Measurements from ENCODE around the gene PARD3. TPM values are rescaled to one million over a fixed set of nuclear protein-coding genes. Genes with fewer than 3 reads are reported as not detected.

Gene PARD3
- total RNA-seq, 4 donors from 2014 or later: 27.3 to 65.3 (median 55.6) TPM

DNA sequence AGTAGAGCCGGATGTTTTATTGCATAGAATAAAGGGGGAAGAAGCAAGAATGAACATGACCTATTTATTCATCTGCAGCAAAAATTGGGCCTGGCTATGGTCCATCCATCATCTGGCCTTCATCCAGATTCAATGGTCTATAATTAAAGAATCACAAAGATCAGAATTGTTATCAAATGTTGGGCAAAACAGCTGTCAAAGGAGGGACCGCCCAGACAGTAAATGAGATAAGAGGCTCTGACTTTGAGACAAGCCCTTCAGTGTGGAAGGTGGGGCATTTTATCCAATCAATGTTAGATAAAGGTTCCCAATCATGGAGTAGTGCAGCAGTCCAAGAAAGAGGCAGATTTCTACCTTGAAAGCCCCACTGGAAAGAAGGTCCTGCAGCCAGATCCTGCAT lies 153.5 kb downstream of the PARD3 start:
- intact Hi-C loops (cut with DNase I; ENCODE audit: low total_unique reads) (loop anchor here (10.0 kb wide), 1 partner anchor 63 kb away; no protein-coding TSS in a partner anchor), in situ Hi-C loops (cut with MboI; ENCODE audit: low pct_ligation_motif_present in 1 of 4, low pct_unique_long_range_greater_than_20kb in 1 of 4, low sequenced_read_pairs in 3 of 4) (loop anchor here in 3 of 4 donors (25.0 kb wide), 1 partner anchor 326 kb away; no protein-coding TSS in a partner anchor)
- WGBS, 2 donors (ENCODE audit: low coverage in 1 of 2): 56 to 60% methylated on average over 2 of the region's 2 CpGs
- Histone ChIP-seq H3K4me3 (no peak overlapping the region), H3K27me3 (no peaks in the 10 kb centered on the region), H3K4me1 (peaks cover 0 to 32% (median 21%) of the 10 kb centered on the region in 4 donors), H3K9me3 (no peaks in the 10 kb centered on the region), H3K36me3 (no peaks in the 10 kb centered on the region), H3K27ac (peak overlapping the region in 1 of 4 donors; percentile 9)
- TF ChIP-seq POLR2AphosphoS5 (IDR thresholded peaks at IDR 0.05) (no peak), EP300 (IDR thresholded peaks at IDR 0.05; ENCODE audit: low read depth) (no peak), POLR2A (IDR thresholded peaks at IDR 0.05) (no peak)
- TF ChIP-seq, protein P1, sequence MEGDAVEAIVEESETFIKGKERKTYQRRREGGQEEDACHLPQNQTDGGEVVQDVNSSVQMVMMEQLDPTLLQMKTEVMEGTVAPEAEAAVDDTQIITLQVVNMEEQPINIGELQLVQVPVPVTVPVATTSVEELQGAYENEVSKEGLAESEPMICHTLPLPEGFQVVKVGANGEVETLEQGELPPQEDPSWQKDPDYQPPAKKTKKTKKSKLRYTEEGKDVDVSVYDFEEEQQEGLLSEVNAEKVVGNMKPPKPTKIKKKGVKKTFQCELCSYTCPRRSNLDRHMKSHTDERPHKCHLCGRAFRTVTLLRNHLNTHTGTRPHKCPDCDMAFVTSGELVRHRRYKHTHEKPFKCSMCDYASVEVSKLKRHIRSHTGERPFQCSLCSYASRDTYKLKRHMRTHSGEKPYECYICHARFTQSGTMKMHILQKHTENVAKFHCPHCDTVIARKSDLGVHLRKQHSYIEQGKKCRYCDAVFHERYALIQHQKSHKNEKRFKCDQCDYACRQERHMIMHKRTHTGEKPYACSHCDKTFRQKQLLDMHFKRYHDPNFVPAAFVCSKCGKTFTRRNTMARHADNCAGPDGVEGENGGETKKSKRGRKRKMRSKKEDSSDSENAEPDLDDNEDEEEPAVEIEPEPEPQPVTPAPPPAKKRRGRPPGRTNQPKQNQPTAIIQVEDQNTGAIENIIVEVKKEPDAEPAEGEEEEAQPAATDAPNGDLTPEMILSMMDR (IDR thresholded peaks at IDR 0.05): no peak
- DNase-seq: no peak

DNA sequence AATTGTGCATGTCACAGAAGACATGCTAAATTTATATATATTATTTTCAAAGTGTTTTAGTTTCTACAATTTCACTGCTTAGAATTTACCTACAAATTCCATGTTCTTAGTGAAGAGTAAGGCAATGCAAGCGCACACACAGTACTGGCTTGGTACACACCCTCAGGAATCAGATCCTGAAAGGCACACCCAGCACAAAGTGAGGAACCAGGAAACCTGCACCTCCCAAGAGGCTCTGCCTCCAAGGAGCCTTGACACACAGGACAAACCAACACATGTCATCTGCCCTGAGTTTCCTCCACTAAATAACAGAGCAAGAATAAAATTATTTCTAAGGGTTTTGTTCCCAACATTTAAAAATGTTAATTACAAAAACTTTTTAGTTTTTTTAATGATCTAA lies 156.2 kb downstream of the PARD3 start:
- WGBS, 2 donors (ENCODE audit: low coverage in 1 of 2): 62 to 63% methylated on average over 1 of the region's 1 CpG
- H3K36me3 ChIP-seq: no peaks in the 10 kb centered on the region
- intact Hi-C loops (cut with DNase I; ENCODE audit: low total_unique reads): no loop called here
- DNase-seq: peak; percentile 34
- H3K27me3 ChIP-seq: no peaks in the 10 kb centered on the region
- no peak overlapping the region for H3K4me3 ChIP-seq
- peaks cover 0 to 47% (median 23%) of the 10 kb centered on the region in 4 donors for H3K4me1 ChIP-seq
- no peaks in the 10 kb centered on the region for H3K9me3 ChIP-seq
- in situ Hi-C loops (cut with MboI; ENCODE audit: low pct_ligation_motif_present in 1 of 4, low pct_unique_long_range_greater_than_20kb in 1 of 4, low sequenced_read_pairs in 3 of 4): loop anchor here in 3 of 4 donors (25.0 kb wide), 1 partner anchor 328 kb away; no protein-coding TSS in a partner anchor
- no peak overlapping the region for H3K27ac ChIP-seq
- TF ChIP-seq POLR2A (IDR thresholded peaks at IDR 0.05): no peak
- TF ChIP-seq, protein P1 (IDR thresholded peaks at IDR 0.05): no peak
- no peak for TF ChIP-seq POLR2AphosphoS5 (IDR thresholded peaks at IDR 0.05)
- no peak for TF ChIP-seq EP300 (IDR thresholded peaks at IDR 0.05; ENCODE audit: low read depth)

DNA sequence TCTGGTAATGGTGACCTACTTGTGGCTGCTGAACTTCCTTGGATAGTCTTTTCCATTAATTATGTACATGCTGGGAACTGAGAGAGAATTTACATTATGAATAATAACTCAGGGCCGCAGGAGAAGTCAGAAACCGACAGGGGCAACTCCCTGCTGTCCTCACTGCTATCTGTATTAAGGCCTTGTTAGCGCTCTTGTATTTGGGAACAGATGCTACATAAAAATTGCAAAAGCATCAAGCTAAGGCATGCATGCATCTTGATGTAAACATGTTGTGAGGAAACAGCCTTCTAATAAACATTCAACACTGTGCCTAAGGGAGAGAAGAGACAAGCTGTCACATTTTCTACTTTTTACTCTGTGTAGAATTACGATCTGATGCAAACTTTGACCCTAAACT lies 158.4 kb downstream of the PARD3 start:
- Histone ChIP-seq H3K27ac (no peak overlapping the region), H3K4me1 (peaks cover 0 to 53% (median 23%) of the 10 kb centered on the region in 4 donors), H3K9me3 (no peaks in the 10 kb centered on the region), H3K4me3 (no peak overlapping the region), H3K36me3 (no peaks in the 10 kb centered on the region), H3K27me3 (no peaks in the 10 kb centered on the region)
- 54 to 69% methylated on average over 3 to 4 of the region's 4 CpGs for WGBS, 2 donors (ENCODE audit: low coverage in 1 of 2)
- TF ChIP-seq EP300 (IDR thresholded peaks at IDR 0.05; ENCODE audit: low read depth): no peak
- TF ChIP-seq, protein P1 (IDR thresholded peaks at IDR 0.05): no peak
- TF ChIP-seq POLR2AphosphoS5 (IDR thresholded peaks at IDR 0.05): no peak
- no peak for TF ChIP-seq POLR2A (IDR thresholded peaks at IDR 0.05)
- in situ Hi-C loops (cut with MboI; ENCODE audit: low pct_ligation_motif_present in 1 of 4, low pct_unique_long_range_greater_than_20kb in 1 of 4, low sequenced_read_pairs in 3 of 4) (loop anchor here in 3 of 4 donors (25.0 kb wide), 1 partner anchor 331 kb away; no protein-coding TSS in a partner anchor), intact Hi-C loops (cut with DNase I; ENCODE audit: low total_unique reads) (no loop called here)
- no peak for DNase-seq

DNA sequence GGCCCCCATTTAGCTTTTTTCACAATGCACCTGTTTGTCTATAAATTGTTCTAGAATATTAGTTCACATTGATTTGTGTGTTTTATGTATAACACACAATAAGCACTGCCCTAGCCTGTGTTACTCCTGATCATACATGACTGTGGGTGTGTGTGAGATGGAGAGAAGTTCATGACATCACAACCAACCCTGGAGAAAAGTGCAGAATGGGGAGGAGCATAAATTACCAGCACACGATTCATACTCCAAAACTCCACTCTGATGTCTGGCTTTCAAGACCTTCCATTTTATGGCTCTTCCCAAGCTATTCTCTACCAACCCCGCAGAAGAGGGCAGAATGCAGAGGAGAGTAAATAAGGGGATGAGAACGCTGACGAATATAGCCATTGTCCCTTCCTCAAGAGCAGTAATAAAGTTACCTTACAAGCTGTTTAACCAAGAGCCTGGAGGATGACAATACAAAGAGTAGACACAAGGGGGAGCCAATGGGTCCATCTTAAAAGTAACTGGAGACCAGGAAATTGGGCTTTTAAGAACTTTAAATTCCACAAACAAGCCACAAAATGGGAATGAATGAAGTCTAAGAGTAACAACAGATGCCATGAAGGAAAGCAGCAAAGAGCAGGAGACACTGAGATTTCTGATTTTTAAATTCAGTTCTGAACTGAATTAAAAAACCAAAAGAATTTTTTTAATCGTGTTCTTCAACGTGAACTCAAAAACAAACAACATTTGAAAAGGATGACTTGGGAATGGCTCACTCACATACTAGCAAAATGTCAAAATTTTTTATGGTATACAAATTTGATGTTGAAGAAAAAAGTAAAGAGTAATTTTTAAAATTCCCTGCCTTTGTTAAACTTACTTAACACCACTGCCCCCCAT lies 159.6 kb downstream of the PARD3 start:
- intact Hi-C loops (cut with DNase I; ENCODE audit: low total_unique reads): no loop called here

More for the DNA sequence above, 159.6 kb downstream of the PARD3 start:
- no peaks in the 10 kb centered on the region for H3K9me3 ChIP-seq
- H3K27ac ChIP-seq: no peak overlapping the region
- 42 to 48% methylated on average over 6 of the region's 6 CpGs for WGBS, 2 donors (ENCODE audit: low coverage in 1 of 2)
- no peak overlapping the region for H3K4me3 ChIP-seq
- peaks cover 0 to 47% (median 14%) of the 10 kb centered on the region in 4 donors for H3K4me1 ChIP-seq
- no peaks in the 10 kb centered on the region for H3K27me3 ChIP-seq
- H3K36me3 ChIP-seq: no peaks in the 10 kb centered on the region
- peak; percentile 56 for DNase-seq
- TF ChIP-seq, protein P1 (IDR thresholded peaks at IDR 0.05): peak; percentile 65 to 76 (median 68)
- no peak for TF ChIP-seq POLR2AphosphoS5 (IDR thresholded peaks at IDR 0.05)
- no peak for TF ChIP-seq POLR2A (IDR thresholded peaks at IDR 0.05)
- in situ Hi-C loops (cut with MboI; ENCODE audit: low pct_ligation_motif_present in 1 of 4, low pct_unique_long_range_greater_than_20kb in 1 of 4, low sequenced_read_pairs in 3 of 4): loop anchor here in 3 of 4 donors (25.0 kb wide), 1 partner anchor 332 kb away; no protein-coding TSS in a partner anchor
